ENCODE results near the gene SALL4.

Gene SALL4

DNA sequence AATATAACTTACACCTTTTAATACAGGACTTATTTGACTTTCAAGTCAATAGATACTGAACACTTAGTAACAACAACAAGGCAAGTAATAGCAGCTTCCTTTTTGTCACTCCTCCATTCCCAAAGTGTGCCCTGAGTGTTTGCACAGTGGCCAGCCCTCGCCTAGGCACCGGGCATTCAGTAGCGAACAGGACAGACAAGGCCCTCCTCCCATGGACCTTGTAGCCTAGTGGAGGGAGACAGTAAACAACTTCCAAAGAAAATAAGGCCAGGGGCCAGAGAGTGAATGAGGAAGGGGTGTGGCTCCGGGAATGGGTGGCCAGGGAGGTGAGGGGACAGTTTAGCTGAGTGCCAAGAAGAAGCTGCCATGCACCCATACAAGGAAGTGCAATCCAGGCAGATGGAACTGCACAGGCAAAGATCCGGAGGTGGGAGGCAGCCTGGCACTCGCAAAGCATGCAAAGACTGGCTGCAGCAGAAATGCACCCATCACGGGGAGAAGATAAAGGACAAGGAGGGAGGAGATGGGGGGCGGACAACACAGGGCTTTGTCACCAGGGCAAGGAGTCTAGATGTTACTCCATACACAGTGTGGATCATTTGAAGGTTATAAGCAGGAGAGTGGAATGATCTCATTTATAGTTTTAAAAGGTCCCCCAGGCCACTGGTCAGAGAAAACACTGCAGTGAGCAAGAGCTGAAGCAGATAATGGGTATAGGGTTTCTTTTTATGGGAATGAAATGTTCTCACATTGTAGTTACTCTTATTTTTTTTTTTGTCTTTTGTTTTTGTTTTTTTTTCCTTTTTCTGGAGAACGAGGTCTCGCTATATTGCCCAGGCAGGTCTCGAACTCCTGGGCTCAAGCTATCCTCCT lies 66.4 kb downstream of the SALL4 start (continued):
- TF ChIP-seq, protein P1, sequence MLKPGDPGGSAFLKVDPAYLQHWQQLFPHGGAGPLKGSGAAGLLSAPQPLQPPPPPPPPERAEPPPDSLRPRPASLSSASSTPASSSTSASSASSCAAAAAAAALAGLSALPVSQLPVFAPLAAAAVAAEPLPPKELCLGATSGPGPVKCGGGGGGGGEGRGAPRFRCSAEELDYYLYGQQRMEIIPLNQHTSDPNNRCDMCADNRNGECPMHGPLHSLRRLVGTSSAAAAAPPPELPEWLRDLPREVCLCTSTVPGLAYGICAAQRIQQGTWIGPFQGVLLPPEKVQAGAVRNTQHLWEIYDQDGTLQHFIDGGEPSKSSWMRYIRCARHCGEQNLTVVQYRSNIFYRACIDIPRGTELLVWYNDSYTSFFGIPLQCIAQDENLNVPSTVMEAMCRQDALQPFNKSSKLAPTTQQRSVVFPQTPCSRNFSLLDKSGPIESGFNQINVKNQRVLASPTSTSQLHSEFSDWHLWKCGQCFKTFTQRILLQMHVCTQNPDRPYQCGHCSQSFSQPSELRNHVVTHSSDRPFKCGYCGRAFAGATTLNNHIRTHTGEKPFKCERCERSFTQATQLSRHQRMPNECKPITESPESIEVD (tag by site-specific recombination; IDR thresholded peaks at IDR 0.05): peak; percentile 88
- TF ChIP-seq, protein P2, sequence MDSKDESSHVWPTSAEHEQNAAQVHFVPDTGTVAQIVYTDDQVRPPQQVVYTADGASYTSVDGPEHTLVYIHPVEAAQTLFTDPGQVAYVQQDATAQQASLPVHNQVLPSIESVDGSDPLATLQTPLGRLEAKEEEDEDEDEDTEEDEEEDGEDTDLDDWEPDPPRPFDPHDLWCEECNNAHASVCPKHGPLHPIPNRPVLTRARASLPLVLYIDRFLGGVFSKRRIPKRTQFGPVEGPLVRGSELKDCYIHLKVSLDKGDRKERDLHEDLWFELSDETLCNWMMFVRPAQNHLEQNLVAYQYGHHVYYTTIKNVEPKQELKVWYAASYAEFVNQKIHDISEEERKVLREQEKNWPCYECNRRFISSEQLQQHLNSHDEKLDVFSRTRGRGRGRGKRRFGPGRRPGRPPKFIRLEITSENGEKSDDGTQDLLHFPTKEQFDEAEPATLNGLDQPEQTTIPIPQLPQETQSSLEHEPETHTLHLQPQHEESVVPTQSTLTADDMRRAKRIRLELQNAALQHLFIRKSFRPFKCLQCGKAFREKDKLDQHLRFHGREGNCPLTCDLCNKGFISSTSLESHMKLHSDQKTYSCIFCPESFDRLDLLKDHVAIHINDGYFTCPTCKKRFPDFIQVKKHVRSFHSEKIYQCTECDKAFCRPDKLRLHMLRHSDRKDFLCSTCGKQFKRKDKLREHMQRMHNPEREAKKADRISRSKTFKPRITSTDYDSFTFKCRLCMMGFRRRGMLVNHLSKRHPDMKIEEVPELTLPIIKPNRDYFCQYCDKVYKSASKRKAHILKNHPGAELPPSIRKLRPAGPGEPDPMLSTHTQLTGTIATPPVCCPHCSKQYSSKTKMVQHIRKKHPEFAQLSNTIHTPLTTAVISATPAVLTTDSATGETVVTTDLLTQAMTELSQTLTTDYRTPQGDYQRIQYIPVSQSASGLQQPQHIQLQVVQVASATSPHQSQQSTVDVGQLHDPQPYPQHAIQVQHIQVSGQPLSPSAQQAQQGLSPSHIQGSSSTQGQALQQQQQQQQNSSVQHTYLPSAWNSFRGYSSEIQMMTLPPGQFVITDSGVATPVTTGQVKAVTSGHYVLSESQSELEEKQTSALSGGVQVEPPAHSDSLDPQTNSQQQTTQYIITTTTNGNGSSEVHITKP (tag by site-specific recombination; IDR thresholded peaks at IDR 0.05): peak; percentile 64; the same call in 1 of the 2 replicates
- TF ChIP-seq ZNF548 (tag by site-specific recombination; IDR thresholded peaks at IDR 0.05) (no peak), KLF16 (tag by site-specific recombination; IDR thresholded peaks at IDR 0.05) (peak; percentile 71), ZBTB6 (tag by site-specific recombination; IDR thresholded peaks at IDR 0.05) (0 out of 2 replicates have a peak, but pooled peaks have one; percentile 20), ZNF501 (tag by site-specific recombination; IDR thresholded peaks at IDR 0.05) (no peak), KLF8 (tag by site-specific recombination; IDR thresholded peaks at IDR 0.05) (peak; percentile 51; the same call in 1 of the 2 replicates), ZBTB7A (tag by site-specific recombination; IDR thresholded peaks at IDR 0.05; ENCODE audit: low read depth) (no peak), ZNF121 (tag by site-specific recombination; IDR thresholded peaks at IDR 0.05) (peak; percentile 55; the same call in 1 of the 2 replicates), ZNF544 (tag by site-specific recombination; IDR thresholded peaks at IDR 0.05) (no peak), KLF1 (tag by site-specific recombination; IDR thresholded peaks at IDR 0.05) (peak; percentile 19; the same call in 1 of the 2 replicates), ZFP69B (tag by site-specific recombination; IDR thresholded peaks at IDR 0.05) (peak; percentile 77; the same call in 1 of the 2 replicates), ZBTB8A (tag by site-specific recombination; IDR thresholded peaks at IDR 0.05) (0 out of 2 replicates have a peak, but pooled peaks have one; percentile 20), ZBTB44 (tag by site-specific recombination; IDR thresholded peaks at IDR 0.05) (peak; percentile 95), ZNF10 (tag by site-specific recombination; IDR thresholded peaks at IDR 0.05) (0 out of 2 replicates have a peak, but pooled peaks have one; percentile 50), ZBTB17 (tag by site-specific recombination; IDR thresholded peaks at IDR 0.05) (peak; percentile 33), MZF1 (tag by site-specific recombination; IDR thresholded peaks at IDR 0.05; ENCODE audit: borderline replicate concordance) (no peak), ZNF366 (tag by site-specific recombination; conservative IDR thresholded peaks at IDR 0.05) (peak; percentile 54), KLF7 (tag by site-specific recombination; IDR thresholded peaks at IDR 0.05; ENCODE audit: borderline replicate concordance) (peak; percentile 46; the same call in 1 of the 2 replicates), ZNF529 (tag by site-specific recombination; IDR thresholded peaks at IDR 0.05; ENCODE audit: insufficient replicate concordance) (no peak), OSR2 (tag by site-specific recombination; IDR thresholded peaks at IDR 0.05) (peak; percentile 49; the same call in 1 of the 2 replicates), WT1 (tag by site-specific recombination; IDR thresholded peaks at IDR 0.05) (peak; percentile 46; the same call in 1 of the 2 replicates), ZNF335 (tag by site-specific recombination; conservative IDR thresholded peaks at IDR 0.05) (no peak)
- TF ChIP-seq, protein P3, sequence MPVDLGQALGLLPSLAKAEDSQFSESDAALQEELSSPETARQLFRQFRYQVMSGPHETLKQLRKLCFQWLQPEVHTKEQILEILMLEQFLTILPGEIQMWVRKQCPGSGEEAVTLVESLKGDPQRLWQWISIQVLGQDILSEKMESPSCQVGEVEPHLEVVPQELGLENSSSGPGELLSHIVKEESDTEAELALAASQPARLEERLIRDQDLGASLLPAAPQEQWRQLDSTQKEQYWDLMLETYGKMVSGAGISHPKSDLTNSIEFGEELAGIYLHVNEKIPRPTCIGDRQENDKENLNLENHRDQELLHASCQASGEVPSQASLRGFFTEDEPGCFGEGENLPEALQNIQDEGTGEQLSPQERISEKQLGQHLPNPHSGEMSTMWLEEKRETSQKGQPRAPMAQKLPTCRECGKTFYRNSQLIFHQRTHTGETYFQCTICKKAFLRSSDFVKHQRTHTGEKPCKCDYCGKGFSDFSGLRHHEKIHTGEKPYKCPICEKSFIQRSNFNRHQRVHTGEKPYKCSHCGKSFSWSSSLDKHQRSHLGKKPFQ (tag by site-specific recombination; IDR thresholded peaks at IDR 0.05): 0 out of 2 replicates have a peak, but pooled peaks have one; percentile 35
- TF ChIP-seq, protein P4, sequence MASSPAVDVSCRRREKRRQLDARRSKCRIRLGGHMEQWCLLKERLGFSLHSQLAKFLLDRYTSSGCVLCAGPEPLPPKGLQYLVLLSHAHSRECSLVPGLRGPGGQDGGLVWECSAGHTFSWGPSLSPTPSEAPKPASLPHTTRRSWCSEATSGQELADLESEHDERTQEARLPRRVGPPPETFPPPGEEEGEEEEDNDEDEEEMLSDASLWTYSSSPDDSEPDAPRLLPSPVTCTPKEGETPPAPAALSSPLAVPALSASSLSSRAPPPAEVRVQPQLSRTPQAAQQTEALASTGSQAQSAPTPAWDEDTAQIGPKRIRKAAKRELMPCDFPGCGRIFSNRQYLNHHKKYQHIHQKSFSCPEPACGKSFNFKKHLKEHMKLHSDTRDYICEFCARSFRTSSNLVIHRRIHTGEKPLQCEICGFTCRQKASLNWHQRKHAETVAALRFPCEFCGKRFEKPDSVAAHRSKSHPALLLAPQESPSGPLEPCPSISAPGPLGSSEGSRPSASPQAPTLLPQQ (tag by site-specific recombination; IDR thresholded peaks at IDR 0.05): peak; percentile 81; the same call in 1 of the 2 replicates

Data from HEK293 (cell line).